Fibroblast of peridontal ligament (primary cell): ENCODE data around the gene DEFB114.
"Not testable (repeated sequence)": the region's sequence is repeated elsewhere in the genome, so short reads cannot be mapped to it uniquely, and the experiment has no call there.

ENCODE experiments used
- DNase-seq: peaks from one replicate; pipeline ENCODE4 v3.0.0-alpha.2; 2010; ENCODE audit errors: extremely low read depth

DEFB114 gene, protein sequence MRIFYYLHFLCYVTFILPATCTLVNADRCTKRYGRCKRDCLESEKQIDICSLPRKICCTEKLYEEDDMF

DNA sequence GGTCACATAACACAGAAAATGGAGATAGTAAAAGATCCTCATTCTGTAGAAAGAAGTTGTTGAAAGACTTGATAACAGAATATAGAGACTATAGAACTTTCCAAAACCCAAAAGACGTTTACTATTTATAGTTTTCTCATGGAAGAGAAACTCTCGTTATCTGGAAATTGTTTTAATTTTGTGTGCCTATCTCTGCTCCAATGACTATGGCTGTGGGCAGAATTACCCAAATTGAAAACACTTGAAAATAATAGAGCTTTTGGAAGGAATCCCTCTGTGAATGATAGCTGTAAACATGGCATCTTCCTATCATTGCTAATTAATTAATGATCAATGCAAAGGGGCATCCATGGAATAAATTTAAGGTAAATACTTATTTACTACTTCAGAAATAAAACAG, at the start of gene DEFB114:
Gene DEFB114 (minus strand): TSS at position 101 of the 400 bp plus-strand sequence. CDS start 59 bp downstream, at position 42.
- no peak for DNase-seq

DNA sequence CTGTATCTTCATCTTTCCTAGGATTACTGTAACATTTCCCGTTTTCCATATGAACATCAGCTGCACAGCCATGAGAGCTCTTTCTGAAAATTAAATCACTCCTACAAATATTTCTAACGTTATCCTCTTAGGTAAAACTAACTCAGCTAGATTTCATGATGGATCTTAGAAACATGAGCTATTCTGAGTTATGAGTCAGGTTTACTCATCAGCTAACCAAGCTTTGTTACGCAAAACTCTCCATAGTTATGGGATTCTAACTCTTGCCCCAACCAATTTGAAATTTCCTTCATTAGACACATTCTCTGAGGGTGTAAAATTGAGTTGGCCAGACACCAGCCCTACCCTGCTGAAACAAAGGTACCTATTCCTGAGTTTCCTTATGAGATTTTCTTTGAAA, 43.9 kb upstream of the DEFB114 start:
- DNase-seq = peak; percentile 3

DNA sequence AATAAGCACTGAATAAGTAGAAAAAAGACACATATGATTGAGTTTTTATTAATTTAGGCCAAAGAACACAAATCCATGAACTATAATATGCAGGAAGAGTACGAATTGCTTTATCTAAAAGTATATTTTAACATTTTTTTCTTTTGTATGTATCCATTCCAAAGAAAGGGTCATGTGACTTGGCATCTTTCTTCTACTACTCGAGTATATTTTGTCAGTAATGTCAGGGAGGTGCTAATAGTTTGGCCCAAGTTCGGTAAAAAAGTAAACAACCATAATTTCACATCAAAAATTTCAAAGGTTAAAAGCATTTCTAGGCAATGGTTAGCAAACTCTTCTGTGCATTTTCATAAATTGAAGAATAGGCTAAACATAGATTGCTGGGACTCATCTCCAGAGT, 39.2 kb upstream of the DEFB114 start:
- DNase-seq = no peak

DNA sequence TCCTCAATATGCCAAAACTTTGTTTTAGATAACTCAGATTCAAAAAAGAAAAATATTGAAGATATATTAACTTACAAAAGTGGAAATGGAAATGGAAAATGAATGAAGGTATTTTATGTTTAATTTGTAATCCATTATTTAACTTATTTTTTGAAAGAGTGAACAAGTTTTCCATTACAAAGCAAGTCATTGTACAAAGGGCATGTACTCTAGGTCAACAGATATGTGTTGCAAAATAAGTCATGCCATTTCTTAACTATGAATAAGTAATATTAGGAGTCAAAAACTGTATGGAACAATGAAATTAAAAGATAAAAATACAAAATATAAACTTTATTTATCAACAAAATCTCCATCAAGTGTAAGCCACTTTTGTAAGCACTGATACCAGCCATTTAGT, 31.3 kb upstream of the DEFB114 start:
- no peak for DNase-seq

DNA sequence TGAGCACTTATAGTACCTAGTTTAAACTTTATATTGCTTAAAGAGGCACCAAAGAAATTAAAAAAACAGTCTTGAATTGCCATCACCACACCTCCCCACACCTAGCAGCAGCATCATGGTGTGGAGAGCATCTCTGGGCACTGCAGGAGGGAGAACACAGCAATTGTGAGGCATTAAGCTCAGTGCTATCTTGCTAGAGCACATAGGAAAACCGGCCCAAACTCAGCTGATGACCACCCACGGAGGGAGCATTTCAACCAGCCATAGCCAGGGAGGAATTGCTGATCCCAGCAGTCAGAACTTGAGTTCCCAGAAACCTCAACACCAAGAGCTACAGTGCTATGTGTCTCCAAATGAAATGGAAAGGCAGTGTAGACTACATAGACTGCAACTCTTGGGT, 24.9 kb upstream of the DEFB114 start:
- DNase-seq = no peak

DNA sequence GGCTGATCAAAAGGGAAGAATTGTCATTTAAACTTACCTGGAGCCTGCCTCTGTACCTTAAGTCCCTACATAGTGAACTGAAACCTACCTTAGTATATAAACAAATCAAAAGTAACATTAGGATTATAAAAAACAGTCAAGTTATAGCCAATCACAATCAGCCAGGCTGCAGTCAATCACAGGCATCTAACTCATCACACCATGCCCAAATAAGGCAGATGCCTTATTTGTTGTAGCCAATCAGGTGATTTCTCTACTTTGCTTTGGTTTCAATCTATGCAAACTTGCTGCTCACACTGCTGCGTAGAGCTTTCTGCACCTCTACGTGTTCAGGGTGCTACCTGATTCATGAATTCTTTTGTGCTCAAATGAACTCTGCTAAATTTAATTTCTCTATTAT, 23.8 kb upstream of the DEFB114 start:
- no peak for DNase-seq

DNA sequence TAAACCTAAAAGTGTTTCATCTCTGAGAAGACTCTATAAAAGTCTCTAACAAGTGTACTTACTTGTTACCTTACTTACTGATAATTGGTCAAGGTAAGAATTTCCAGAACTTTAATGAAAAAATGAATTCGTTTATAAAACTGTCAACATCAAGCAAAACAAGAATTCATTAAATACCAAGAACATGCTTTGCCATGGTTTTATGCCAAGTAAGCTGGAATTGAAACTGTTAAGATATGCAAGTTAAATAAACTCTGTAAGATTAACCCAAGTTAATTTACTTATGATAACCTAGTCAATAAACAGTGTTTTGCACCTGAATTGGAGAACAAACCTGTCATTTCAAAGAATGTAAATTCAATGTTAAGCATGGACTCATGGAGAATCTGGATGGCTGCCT, 22.6 kb upstream of the DEFB114 start:
- no peak for DNase-seq

DNA sequence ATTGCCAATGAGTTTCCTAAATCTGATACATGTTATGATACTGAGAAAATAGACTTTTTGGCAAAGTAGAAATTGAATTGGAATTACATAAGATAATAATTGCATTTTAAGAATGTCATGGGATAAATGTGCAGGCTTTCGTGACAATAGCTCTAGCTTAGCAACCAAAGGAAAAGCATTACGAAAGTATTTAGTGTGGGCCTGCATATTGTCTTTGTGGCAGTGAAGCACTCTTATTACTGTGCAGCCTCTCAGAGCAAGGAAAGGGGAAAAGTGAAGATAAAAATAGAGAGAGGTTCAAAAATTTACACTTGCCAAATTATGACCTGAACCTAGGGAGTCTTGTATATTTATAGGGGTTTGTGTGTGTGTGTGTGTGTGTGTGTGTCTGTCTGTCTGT, 18.1 kb upstream of the DEFB114 start:
- no peak for DNase-seq

DNA sequence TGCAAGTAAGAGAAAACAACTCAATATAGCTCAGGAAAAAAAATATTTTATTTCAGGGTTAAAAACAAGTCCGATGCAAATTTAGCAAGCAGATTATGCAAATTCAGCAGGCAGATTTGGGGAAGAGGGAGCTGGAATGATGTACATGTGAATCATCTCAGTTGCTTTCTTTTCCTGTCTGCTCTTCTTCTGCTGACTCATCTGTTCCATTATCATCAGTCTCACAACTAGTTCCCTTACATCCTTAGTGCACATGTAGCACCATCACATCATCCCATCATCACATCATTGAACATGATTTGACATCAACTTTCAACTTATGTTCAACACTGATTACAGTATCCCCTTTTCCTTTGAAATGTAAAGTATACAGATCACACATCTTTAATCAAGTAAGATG, 16.9 kb upstream of the DEFB114 start:
- no peak for DNase-seq

DNA sequence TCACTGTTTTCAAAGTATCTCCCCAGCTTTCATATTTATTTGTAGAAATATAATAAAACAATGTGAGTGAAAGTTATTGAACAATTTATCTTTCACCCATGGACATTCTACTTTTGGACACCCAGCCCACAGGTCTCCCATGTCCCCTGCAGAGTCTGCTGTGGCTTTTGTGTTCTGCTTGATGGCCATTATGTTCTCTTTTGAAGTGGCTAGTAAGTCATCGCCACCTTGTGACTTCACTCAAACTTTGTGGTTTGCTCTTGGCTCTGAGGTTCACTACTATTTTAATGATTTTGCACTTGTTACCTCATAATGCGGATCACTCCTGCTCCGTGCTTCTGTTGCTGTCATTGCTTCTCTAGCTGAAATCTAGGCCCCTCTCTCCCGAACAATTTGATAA, 15.6 kb upstream of the DEFB114 start:
- no peak for DNase-seq

DNA sequence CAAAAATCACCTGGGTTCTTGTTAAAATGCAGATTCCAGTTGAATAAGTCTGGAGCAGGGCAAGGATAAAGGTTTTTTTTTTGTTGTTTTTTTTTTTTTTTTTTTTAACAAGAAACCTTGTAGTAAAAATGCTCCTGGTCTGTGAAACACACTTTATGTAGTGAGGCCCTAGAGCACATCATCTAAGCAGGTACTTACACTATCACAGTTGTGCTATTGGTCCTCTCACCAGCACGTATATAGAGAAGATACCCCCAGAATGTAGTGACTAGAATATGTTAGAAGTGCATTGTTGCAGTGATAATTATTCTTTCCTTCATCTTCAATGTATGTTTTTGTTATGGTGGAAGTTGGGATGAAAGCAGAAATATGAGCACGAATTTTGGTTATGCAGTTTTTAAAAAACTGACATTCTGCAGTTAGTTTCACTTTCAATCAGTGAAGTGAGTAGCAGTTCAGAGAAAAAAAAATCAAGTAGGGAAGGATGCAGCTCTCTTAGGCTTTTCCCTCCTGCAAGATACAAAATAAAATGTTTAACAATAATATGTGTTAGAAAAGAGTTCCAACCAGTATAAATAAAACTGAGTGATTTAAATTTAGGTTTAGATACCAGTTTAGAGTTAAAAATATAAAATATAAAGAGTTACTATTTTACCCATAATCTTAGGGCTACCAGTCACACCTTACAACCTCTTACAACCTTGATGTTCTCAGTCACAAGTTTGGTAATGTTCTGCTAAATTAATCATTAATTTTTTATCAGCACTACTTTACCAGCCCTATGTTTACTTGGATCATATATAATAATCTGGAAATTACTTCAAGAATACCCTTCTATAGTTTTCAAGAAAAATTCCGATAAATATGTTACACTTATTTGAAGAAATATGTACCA, 14.6 kb upstream of the DEFB114 start:
- DNase-seq = no peak

DNA sequence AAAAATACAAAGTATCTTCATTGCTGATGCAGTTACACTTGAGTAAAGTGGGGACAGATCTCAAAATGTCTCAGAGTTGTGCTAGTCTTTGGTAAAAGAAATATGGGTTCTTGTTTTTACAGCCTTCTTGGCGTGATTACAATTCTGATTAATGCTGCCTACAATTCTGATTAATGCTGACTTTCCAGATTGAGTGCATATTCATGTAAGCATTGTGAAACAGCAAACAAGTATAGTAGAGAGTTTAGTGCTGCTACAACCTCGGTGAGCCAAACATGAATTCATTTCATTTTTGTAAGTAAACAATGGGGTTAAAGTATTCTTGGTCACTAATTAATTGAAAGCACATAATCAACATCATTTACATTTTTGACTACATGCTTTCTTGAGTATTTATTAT, 5.6 kb upstream of the DEFB114 start, which contains the start of gene DEFB113:
Gene DEFB113 (minus strand): TSS at position 21 of the 400 bp plus-strand sequence. CDS start 0 bp downstream, at position 21.
- no peak for DNase-seq

DNA sequence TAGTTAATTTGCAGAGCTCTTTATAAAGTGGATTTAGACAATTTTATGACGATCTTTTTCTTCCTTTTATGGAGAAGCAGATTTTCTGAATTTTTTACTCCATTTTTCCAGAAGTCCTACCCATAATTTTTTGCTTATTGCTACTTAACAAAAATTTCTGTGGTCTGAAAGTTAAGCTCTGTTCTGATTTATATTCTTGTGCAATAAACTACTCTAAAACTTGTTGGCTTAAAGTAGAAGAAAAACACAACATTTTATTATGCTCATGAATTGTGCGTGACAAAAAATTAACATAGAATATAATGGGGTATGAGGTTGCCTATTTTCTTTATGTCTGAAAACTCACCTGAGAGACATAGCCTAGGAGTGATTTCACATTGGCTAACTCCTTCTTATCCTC, 2.9 kb upstream of the DEFB114 start:
- DNase-seq = no peak

DNA sequence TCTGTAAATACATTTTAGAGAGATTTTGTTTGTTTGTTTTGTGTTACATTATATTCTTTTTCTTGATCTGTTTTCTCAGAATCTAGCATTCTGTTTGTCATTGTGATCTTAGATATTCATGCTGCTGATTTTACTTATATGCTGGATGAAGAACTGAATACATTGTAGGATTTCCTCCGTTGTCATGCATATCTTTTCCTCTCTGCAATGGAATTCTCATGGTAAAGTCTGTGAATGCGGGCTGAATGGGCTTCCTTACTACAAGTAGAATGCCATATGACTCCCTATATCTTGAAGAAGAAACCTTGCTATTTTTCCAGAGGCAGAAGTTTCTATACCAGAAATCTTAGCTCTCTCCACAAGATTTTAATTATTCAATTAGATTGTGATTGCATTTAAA, 2.4 kb upstream of the DEFB114 start:
- no peak for DNase-seq

DNA sequence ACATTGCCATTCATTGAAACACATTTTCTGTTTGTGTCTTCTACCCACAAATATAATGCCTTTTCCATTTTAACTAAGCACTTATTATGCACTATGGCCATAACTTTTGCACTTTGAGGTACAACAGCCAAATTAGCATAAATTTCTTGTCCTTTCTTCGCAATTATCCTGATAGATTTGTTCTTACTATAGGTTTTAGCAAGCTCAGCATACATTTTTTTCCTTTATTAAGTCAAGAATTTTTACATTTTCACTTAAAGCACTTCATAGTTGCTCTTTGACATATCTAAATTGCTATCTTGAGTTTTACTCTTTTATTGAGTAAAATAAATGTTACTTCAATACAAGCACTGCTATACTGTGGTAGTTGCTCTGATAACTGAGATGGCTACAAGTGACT, 5.8 kb downstream of the DEFB114 start:
- no peak for DNase-seq

DNA sequence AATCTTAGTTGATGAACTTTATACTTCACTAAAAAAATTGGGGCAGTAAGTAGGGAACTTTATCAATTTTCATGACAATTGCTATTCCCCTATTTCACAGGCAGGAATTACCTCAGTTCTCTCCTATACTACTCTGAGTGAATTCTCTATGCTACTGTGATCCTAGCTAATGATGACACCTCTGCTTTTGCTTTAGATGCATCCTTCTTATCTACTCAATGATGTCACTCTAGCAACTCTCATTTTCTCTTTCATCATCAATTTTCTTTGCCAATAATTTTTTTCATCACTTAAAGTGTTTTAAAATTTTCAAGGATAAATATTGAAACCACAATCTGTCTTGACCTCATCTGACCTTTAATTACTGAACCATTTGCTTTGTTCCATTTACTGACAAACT, 8.1 kb downstream of the DEFB114 start:
- no peak for DNase-seq

DNA sequence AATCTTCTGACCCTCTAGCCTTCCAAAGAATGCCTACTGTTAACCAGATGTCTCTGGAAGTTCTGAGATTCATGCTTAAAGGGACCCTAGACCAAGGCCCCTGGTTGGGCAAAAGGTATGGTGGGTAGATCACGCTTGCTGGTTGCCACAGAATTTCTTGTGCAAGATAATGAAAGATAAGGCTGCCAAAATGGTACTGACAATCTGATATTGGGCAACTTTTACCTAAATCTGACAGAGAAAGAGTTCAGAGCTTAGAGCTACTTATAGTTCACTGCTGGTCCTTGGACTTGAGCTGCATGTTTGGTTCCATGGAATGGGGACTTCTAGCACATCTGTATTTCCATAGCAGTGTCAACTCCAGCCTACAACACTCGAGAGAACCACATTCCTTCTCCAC, 12.0 kb downstream of the DEFB114 start:
- no peak for DNase-seq

DNA sequence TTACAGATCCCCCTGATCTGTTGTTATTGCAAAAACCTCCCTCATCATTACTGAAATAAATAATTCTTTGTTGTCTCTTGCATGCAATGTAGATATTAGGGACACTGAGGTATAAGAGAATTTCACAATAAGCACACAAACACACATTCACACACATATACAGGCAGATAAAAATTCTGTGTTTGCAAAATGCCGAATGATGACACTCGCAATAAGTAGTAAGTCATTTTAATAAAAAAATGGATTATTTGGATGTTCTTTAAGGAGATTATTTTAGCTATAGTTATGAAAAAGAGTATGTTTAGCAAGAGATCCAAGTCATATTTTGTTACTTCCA, 13.6 kb downstream of the DEFB114 start:
- DNase-seq = no peak

DNA sequence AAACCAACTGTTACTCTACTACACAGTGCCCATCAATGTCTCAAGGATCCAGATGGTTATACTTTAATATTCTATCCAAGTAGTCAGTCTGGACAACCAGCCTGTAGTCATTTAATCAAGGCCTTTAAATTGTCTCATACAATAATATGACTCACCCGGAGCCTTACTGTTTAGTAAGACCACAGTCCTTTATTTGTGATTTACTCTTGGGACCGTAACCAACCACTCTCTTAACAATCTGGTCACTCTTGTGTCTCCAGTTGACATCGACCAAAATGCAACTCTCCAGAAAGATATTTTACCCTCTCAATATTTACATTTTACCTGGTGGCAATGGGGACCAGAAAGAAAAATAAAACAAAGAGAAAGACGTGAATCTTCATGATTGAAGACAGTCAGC, 14.9 kb downstream of the DEFB114 start:
- no peak for DNase-seq

DNA sequence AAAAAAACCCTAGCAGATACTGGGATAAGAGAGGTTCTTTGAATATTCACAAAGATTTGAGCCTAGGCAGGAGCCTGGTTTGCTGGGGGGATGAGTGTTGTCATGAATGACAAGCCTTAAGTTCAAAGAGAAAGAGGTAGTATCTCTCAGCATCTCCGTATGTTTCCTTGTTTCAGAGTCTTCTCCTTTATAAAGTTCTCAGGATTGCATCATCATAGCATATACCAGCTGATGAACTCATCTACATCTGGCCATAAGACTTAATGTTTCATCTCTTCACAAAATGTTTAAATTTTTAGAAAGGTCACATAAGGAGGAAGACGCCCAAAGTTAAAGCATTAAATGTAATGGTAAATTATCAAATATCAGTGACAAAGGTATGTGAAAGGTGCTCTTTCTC, 17.1 kb downstream of the DEFB114 start:
- no peak for DNase-seq

DNA sequence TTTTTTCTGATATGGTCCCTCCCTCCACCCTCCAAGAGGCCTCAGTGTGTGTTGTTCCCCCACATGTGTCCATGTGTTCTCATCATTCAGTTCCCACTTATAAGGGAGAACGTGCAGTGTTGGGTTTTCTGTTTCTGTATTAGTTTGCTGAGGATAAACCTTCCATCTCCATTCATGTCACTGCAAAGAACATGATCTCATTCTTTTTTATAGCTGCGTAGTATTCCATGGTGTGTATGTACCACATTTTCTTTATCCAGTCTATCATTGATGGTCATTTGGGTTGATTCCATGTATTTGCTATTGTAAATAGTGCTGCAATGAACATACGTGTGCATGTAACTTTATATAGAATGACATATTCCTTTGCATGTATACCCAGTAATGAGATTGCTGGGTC, 19.9 kb downstream of the DEFB114 start:
- DNase-seq = not testable (repeated sequence)

DNA sequence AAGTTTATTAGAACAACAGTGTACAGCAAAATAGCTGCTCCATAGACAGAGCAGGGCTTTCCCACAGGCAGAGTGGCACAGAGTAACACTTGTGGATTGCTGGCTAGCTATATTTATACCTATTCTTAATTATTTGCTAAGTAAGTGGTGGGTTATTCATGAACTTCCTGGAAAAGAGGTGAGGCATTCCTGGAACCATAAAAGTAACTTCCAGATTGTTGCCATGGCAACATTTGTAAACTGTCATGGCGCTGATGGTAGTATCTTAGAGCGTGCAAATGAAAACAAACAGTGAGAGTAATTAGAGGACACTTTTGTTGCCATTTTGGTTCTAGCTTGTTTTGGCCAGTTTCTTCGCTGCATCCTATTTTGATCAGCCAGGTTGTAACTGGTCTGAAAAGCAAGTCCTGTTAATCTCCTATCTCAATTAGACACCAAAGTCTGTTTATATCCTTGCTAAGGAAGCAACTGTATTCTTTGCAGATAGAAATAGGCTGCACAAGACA, 23.9 kb downstream of the DEFB114 start:
- no peak for DNase-seq

DNA sequence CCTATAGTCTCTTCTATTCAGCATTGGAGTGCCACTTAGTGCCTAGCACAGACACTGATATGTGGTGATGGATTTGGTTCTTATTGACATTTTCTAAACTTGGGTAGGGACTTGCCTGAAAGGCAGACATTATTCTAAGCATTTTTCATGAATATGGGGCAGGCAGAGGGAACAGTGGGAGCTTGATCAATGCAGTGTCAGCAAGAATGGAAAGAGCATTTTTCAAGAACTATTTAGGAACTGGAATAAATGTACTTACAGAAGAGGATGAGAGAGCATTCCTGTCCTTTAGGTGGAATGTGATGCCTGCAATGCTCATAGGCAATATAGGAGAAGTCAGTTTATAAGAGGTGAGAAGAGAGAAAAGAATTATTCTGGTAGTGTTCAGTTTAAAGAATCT, 26.2 kb downstream of the DEFB114 start:
- DNase-seq = no peak

DNA sequence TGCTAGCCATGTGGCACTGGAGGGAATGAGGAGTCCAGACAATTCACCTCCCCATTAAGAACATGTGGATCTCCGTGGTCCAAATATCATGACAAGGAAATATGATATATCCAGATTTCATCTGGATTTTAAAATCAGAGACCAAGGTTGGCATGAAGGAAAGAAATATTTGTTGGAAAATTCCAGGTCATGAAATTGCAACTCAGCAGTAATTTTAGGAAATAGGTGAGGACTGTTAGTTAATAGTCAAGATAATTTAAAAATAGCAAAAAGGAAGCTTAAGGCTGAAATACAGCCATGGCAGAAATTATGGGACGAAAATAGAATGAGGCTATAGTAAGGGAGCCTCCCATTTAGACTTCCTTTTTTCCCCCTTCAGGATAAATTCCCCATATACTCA, 26.9 kb downstream of the DEFB114 start:
- DNase-seq = no peak
